Loucy (cell line): ENCODE results near the gene PLCB3.

Experiments used
- EZH2phosphoT487 ChIP-seq: fragments of 200-600 bp; IDR thresholded peaks from 2 replicates; pipeline ENCODE4 v1.6.1; 2018; ENCODE audit warnings: antibody characterized with exemption, mild to moderate bottlenecking, moderate library complexity, borderline replicate concordance
- TF ChIP-seq, protein P1 (sequence below): fragments of 200-600 bp; sonication (generic); conservative IDR thresholded peaks from 2 replicates; pipeline ENCODE4 v1.5.1; 2014; ENCODE audit warnings: mild to moderate bottlenecking, antibody characterized with exemption, low read length

DNA sequence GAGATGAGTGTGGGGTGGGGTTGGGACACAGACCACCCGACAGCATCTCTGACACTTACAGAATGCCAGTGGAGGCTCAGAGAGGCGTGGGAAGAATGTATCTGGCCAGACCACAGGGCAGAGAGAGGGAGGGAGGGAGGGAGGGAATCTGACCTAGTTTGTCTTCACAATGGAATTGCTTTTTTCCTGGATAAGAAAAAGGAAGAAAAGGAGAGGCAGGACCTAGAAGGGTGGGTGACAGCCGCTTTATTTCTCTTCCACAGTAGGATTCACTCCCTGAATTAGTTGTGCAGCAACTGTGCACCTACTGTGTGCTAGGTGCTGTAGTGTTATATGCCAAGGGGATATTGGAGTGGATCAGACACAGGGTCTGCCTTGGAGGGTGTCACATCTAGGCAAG, 43.4 kb downstream of the PLCB3 start:
- TF ChIP-seq, protein P1, sequence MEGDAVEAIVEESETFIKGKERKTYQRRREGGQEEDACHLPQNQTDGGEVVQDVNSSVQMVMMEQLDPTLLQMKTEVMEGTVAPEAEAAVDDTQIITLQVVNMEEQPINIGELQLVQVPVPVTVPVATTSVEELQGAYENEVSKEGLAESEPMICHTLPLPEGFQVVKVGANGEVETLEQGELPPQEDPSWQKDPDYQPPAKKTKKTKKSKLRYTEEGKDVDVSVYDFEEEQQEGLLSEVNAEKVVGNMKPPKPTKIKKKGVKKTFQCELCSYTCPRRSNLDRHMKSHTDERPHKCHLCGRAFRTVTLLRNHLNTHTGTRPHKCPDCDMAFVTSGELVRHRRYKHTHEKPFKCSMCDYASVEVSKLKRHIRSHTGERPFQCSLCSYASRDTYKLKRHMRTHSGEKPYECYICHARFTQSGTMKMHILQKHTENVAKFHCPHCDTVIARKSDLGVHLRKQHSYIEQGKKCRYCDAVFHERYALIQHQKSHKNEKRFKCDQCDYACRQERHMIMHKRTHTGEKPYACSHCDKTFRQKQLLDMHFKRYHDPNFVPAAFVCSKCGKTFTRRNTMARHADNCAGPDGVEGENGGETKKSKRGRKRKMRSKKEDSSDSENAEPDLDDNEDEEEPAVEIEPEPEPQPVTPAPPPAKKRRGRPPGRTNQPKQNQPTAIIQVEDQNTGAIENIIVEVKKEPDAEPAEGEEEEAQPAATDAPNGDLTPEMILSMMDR: no peak
- no peak for TF ChIP-seq EZH2phosphoT487
